HG03439 (cell line): ENCODE data around the gene YLPM1.
A peak's percentile ranks its signal among the peaks of the same experiment; 100 is the strongest.
"Not testable (repeated sequence)": the region's sequence is repeated elsewhere in the genome, so short reads cannot be mapped to it uniquely, and the experiment has no call there.

Experiments
- ATAC-seq: cut with Tn5 transposase; IDR thresholded peaks from one replicate; pipeline ENCODE4 v1.9.1; 2021; ENCODE audit warnings: mild to moderate bottlenecking, moderate library complexity; ENCODE audit not compliant: unreplicated experiment

Gene YLPM1, protein sequence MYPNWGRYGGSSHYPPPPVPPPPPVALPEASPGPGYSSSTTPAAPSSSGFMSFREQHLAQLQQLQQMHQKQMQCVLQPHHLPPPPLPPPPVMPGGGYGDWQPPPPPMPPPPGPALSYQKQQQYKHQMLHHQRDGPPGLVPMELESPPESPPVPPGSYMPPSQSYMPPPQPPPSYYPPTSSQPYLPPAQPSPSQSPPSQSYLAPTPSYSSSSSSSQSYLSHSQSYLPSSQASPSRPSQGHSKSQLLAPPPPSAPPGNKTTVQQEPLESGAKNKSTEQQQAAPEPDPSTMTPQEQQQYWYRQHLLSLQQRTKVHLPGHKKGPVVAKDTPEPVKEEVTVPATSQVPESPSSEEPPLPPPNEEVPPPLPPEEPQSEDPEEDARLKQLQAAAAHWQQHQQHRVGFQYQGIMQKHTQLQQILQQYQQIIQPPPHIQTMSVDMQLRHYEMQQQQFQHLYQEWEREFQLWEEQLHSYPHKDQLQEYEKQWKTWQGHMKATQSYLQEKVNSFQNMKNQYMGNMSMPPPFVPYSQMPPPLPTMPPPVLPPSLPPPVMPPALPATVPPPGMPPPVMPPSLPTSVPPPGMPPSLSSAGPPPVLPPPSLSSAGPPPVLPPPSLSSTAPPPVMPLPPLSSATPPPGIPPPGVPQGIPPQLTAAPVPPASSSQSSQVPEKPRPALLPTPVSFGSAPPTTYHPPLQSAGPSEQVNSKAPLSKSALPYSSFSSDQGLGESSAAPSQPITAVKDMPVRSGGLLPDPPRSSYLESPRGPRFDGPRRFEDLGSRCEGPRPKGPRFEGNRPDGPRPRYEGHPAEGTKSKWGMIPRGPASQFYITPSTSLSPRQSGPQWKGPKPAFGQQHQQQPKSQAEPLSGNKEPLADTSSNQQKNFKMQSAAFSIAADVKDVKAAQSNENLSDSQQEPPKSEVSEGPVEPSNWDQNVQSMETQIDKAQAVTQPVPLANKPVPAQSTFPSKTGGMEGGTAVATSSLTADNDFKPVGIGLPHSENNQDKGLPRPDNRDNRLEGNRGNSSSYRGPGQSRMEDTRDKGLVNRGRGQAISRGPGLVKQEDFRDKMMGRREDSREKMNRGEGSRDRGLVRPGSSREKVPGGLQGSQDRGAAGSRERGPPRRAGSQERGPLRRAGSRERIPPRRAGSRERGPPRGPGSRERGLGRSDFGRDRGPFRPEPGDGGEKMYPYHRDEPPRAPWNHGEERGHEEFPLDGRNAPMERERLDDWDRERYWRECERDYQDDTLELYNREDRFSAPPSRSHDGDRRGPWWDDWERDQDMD (N-terminal part only)

DNA sequence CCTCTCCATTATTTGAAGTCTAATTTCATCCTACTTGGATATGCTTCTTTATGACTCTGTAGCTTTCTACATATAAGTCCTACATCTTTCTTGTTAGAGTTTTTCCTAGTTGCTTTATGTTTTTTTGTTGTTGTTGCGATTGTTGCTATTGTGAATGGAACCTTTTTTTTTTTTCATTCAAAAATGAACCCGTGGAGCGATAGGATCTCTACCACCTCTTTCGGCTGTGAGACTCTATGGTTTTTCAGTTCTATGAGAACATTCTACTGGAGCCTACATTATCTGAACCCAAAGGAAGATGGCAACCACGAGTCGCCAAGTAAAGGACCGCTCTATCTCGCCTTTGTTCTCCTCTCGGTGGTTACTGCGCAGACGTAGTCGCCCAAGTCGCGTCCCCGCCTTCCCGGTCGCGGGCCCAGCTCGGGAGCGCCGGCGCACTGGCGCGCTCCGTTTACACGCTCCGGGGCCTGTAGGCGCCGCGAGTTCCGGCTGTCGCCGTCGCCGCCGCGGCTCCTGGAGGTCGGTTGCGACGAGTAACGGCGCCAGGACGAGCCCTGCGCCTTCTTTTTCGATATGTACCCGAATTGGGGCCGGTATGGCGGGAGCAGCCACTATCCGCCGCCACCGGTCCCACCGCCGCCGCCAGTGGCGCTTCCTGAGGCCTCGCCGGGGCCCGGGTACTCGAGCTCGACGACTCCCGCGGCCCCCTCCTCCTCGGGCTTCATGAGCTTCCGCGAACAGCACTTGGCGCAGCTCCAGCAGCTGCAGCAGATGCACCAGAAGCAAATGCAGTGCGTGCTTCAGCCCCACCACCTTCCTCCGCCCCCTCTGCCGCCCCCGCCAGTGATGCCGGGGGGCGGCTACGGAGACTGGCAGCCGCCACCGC is at the start of gene YLPM1:
TSS of gene YLPM1 (plus strand) at position 400 of the 886 bp plus-strand sequence. CDS start at position 574, 174 bp downstream.
- peak; percentile 95 for ATAC-seq

DNA sequence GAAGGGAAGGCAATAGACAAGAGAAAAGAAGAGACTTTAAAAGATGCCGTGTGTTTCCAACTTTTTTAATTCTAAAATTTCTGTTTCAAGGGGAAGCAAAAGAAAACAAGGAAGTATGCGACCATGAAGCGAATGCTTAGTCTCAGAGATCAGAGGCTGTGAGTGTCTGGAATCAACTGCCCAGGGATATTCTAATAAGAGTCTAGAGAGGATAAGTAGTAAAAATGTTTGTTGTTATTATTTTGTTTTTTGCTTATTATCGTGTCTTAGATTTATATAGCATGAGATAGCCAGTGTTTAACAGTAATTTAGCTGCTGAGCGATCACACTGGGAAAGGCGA is 49.8 kb upstream of the YLPM1 start:
- ATAC-seq = no peak

DNA sequence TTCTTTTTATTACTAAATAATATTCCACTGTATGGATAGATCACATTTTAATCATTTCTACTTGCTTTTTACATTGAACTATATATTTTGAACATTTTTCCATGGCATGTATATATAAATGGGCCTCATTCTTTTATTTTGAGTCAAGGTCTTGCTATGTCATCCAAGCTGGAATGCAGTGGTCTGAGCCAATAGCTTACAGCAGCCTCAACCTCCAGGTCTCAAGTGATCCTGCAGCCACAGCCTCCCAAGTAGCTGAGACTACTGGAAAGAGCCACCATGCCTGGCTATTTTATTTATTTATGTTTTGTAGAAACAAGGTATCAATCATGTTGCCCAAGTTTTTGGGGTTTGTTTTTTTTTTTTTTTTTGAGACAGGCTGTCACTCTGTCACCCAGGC is 42.6 kb upstream of the YLPM1 start:
- no peak for ATAC-seq

DNA sequence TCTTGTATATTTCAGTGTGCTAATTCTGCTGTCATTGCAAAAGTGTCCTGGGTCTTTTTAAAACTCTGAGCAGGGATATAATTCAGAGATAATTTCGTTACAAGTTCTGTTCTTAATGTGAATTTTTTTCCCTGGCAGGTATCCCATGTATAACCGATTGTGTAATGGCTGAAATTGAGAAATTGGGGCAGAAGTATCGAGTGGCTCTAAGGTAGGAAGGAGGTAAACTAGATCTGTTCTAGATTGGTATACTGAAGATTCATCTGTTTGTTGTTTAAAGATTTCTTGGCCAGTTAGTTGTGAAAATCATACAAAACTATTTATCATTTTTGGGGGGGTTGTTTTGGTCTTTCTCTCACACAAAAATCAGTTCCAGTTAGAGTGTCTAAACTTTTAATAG is 40.0 kb upstream of the YLPM1 start:
- ATAC-seq = no peak

DNA sequence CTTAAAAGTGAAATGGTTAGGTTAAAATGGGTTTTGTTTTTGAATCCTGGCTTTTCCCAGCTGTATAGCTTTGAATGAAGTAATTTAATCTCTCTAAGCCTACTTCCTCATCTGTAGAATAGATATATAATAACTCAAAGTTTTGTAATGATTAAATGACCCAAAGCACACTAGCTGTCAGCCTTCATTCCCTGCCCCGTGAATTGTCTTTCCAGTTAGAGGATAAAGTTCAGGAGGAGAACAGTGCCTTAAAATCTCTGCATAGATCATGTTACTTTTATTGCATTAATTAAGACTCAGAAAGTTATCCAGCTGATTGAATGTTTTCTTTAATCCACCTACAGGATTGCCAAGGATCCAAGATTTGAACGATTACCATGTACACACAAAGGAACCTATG is 30.7 kb upstream of the YLPM1 start:
- no peak for ATAC-seq

DNA sequence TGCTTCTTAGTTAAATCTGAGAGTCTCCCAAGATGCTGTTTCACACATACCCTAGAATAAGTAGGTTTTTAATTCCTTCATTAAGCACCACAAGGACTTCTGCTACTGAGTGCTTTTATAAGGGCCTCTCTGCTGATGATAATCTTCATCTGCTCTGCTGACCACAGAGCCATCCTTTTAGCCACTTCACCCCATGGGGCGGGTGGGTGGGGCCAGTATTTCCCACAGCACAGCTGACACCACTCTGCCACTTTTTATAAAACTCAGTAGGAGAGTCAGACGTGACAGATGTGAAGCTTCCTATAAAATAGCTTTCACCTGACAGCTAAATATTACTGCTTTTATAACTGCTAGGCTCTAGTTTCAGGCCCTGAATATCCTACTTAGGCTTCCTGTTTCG is 29.9 kb upstream of the YLPM1 start:
- ATAC-seq = no peak

DNA sequence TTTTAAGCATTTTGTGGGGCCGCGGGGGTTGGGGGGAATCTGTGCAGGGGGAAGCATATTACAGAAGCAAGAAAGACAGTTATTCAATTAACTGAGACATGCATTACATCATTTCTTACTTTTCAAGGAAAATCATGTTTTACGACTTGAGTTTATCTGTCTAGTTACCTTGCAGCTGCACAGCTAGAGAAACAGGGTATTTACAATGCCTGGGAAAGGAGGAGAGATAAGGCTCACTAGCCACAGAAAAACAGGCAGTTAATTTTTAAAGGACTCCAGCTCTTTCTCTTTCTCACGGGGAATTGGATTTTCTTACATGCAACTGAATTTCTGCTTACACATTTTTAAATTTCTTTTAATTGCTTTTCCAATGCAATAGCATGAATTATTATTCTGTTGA is 28.0 kb upstream of the YLPM1 start:
- ATAC-seq = no peak

DNA sequence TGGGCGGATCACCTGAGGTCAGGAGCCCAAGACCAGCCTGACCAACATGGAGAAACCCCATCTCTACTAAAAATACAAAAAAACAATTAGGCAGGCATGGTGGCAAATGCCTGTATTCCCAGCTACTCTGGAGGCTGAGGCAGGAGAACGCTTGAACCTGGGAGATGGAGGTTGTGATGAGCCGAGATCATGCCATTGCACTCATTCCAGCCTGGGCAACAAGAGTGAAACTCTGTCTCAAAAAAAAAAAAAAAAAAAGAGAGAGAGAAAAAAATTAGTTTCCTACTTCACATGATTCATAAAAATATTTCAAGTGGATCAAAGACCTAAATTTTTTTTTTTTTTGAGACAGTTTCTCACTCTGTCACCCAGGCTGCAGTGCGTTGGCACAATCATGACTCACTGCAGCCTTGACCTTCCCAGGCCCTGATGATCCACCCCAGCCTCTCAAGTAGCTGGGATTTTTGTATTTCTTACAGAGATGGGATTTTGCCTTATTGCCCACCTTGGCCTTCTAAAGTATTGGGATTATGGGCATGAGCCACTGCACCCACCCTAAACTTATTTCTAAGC is 25.3 kb upstream of the YLPM1 start:
- no peak for ATAC-seq

DNA sequence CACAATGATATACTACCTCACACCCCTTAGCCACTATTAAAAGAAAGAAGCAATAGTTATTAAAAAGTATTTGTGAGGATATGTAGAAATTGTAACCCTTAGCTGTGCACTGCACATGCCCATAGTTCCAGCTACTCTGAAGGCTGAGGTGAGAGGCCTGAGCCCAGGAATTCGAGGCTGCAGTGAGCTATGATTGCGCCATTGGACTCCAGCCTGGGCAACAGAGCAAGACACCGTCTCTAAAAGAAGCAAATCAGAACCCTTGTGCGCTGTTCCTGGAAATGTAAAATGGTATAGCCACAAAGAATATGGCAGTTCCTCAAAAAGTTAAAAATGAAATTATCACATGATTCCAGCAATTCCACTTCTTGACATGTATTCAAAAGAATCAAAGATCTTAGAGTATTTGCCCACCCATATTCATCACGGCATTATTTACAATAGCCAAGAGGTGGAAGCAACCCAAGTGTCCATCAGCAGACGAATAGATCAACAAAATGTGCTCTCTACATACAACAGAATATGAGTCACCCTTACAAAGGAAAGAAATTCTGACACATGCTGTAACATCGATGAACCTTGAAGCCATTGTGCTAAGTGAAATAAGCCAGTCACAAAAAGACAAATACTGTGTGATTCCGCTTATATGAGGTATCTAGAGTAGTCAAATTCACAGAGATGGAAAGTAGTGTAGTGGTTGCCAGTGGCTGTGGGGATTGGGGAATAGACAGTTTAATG is 23.7 kb upstream of the YLPM1 start:
- no peak for ATAC-seq

DNA sequence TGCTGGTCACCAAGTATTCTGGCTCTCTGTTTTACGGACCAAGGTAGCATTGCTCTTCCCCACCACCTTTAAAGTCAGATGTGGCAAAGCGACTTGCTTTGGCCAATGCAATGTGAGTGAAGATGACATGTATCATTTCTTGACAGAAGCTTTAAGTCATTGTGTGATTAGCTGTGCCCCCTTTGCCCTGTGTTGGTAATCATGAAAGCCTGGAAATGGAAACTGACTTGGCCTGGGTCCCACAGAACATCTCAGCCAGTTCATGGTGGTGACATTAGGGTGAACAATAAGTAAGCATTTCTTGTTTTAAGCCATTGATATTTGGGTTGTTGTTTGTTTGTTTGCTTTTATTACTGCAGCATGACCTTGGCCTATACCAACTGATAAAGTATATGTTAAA is 15.9 kb upstream of the YLPM1 start:
- ATAC-seq = no peak

DNA sequence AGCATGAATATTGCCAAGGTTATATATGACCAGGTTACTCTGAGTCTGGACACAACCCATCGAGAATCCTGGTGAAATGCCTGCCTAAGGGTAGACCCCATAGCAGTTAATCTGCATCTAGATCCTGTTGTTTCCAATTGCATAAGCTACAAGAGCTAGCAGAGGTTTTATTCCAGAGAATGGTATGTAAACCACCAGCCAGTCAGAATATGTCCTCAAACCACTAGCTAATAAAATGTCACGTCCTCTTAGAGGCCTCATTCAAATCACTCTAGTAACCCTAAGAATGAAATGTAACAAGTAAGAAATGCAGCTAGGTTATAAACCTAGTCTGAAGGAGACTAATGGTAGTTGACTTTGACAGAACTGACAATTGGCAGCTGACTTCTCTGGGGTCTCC is 9.0 kb upstream of the YLPM1 start:
- ATAC-seq = no peak

DNA sequence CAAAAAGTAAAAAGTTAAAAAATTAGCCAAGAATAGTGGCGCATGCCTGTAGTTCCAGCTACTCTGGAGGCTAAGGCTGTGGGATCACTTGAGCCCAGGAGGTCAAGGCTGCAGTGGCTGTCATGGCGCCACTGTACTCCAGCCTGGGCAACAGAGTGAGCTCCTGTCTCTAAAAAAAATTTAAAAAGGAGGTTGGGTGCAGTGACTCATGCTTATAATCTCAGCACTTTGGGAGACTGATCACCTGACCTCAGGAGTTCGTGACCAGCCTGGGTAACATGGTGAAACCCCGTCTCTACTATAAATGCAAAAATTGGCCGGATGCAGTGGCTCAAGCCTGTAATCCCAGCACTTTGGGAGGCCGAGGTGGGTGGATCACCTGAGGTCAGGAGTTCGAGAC is 8.2 kb upstream of the YLPM1 start:
- ATAC-seq = no peak

DNA sequence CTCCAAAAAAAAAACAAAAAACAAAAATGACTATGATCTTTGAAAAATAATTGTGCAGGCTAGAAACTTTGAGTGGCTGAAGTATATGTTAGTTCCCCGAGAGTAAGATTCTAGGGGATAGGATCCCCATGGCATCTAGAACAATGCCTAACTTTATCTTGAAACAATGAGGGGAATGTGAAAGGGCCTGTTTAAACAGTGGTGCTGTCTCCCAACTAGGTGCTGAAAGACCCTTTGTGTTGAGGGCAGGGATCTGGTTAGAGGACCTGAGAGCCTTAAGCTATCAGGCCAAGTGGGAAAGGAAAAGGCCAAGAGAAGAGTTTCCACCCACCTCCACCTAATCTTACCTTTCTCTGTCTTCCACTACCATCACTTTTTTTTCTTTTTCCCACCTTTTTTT is 6.8 kb upstream of the YLPM1 start:
- ATAC-seq = no peak

DNA sequence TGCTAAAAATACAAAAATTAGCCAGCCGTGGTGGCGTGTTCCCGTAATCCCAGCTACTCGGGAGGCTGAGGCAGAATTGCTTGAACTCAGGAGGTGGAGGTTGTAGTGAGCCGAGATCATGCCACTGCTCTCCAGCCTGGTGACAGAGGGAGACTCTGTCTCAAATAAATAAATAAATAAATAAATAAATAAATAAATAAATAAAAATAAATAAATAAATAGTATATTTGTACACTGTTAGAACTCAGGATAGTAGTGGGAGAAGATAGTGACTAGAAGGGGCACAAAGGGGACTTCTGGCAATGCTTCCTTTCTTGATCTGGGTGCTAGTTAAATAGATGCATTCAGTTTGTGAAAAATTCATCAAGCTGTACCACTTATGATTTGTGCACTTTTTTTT is 4.6 kb upstream of the YLPM1 start:
- ATAC-seq = not testable (repeated sequence)

DNA sequence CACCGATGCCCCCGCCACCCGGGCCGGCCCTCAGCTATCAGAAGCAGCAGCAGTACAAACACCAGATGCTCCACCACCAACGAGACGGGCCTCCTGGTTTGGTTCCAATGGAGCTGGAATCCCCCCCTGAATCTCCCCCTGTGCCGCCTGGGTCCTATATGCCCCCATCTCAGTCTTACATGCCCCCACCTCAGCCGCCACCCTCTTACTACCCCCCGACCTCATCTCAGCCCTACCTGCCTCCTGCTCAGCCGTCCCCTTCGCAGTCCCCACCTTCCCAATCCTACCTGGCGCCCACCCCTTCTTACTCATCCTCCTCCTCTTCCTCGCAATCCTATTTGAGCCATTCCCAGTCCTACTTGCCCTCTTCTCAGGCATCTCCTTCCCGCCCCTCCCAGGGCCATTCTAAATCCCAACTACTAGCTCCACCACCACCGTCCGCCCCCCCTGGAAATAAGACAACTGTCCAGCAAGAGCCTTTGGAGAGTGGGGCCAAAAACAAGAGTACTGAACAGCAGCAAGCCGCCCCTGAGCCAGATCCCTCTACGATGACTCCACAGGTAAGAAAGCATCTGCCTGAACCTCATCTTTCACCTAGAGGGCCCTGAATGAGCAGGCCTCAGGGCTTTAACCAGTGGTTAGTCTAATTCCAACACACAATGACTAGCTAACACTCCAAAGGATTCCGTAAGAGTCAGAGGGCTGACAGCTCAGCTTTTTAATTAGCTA is 851 bp downstream of the YLPM1 start:
- ATAC-seq = no peak

DNA sequence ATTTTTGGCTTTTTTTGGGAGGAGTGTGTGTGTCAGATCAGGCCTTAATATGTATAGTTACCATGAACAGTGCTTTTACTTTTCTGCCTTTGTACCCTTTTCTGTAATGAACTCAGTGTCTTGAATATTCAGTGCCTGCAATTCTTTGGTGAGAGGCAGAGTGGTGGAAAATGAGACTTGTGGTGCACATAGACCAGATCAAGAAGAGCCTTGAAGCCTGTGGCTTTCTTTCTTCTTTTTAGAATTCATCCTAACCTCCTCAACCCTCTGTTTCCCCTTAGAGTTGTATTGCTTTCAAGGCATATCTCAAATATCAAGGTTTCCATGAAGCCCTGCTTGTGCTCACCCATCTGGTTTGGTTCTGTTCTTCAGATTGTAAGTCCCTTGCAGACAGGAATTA is 2.6 kb downstream of the YLPM1 start:
- no peak for ATAC-seq

DNA sequence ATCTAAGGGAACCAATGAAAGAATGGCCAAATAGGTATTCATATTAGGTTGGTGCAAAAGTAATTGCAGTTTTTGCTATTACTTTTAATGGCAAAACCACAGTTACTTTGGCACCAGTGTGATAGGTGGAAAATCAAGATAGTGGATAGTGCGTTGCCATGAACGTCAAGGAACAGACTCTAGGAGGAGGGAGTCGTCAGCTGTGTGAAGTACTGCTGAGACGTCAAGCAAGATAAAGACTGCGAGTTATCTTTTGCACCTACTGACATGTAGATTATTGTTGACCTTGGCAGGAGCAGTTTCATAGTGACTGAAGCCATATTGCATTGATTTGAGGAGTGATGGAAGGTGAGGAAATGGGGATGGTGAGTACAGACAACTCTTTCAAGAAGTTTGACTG is 8.3 kb downstream of the YLPM1 start:
- ATAC-seq = no peak

DNA sequence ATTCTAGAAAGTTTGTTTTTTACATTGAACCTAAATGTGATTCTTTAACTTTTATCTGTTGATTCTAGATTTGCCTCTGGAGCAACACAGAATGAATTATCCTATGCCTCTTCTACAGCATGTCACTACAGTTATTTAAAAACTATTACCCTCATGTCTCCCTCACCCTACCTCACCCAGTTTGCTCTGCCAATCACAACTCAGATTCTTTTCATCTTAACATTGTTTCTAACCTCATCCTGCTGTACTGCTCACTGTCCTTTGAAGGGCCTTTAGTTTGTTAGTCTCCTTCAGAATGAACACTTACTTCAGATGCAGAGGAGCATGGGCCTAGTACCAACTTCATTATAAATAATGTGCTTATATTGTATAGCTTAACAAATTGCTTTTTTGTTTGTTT is 21.5 kb downstream of the YLPM1 start:
- ATAC-seq = no peak
